NCI-H187 treated with DMSO at 0.1 percent for 48 hours (cell line): ENCODE measurements around the gene ST6GALNAC1.

Source experiments
- DNase-seq: peaks from one replicate; lab custom pipeline; 2025; lab: John Stamatoyannopoulos, UW

Gene ST6GALNAC1

GRCh38 chr17:76577876-76578275 lies 65.7 kb downstream of the ST6GALNAC1 start:
- DNase-seq, result no peak

DNA sequence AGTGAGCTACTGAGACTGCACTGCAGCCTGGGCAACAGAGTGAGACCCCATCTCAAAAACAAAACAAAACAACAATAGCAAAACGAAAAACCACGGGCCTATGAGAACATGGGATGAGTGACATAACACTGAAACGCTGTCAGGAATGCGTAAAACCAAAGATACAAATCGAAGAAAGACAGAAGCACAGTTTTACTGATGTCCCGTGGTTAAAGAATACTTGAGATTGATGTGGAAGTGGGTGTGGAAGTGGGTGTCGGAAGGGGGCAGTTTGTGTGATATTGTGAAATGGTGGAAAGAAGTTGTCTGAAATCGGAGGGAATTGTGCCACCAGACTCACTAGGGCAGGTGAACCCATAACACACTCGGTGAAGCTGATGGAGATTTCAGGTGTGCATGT lies 67.4 kb downstream of the ST6GALNAC1 start:
- DNase-seq, result no peak

DNA sequence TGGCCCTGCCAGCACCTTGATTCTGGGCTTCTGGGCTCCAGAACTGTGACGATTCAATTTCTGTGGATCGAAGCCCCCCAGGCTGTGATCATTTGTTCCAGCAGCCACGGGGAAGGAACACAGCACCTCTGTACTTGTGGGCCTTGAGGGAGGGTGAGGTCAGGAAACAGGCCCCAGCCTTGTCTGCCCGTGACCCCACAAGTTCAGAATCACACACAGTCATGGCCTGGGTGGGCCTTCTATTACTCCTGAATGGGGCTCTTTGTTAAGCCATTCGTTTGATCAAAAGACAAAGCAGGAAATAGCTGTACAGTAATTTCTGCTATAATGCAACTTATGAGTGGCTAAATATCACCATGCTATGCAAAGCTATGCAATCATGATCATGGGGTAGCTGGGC lies 68.0 kb downstream of the ST6GALNAC1 start:
- no peak for DNase-seq
